HG02885 (cell line): Measurements from ENCODE around the gene POLRMT.

Experiments used
- ATAC-seq: cut with Tn5 transposase; IDR thresholded peaks from one replicate; pipeline ENCODE4 v1.9.1; 2021; ENCODE audit warnings: mild to moderate bottlenecking; ENCODE audit not compliant: unreplicated experiment, poor library complexity

Gene POLRMT

GRCh38 chr19:663682-664117 lies 30.4 kb upstream of the POLRMT start:
- no peak for ATAC-seq

GRCh38 chr19:662962-663681 lies 29.8 kb upstream of the POLRMT start, which contains the start of gene RNF126:
Gene RNF126 (minus strand): TSS chr19:663214. CDS start chr19:663121, 93 bp downstream.
- peak; percentile 63 for ATAC-seq

- ATAC-seq: no peak
Measured at GRCh38 chr19:662207-662961, 29.0 kb upstream of the POLRMT start.

DNA sequence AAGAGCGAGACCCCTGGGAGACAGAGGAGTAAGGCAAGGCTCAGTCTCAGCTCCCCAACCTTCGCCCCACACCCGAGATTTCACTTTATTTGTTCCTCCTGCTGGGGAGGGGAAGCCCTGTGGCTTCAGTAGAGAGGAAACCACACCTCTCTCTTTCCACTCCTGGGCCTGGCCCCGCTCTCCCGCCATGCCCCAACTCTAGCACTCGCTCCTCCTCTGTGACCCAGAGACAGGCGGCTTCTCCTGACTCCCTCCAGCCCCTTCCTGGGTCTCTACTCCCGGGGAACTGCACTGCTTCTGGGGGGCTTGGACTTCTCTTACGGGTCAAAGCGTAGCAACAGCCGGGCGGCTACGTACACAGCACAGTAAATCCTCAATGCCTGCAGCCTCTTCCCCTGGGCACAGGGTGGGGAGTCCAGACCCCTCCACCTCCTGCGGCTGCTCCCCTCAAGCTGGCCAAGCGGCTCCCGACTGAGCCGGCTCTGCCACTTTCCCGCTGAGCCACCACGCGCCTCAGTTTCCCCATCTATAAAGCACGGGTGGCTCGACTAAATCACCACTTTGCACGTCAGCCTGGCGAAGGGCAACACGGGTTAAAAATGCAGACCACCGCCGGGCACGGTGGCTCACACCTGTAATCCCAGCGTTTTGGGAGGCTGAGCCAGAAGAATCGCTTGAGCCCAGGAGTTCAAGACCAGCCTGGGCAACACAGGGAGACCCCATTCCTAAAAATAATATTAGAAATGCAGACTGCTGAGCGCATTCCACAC lies 28.3 kb upstream of the POLRMT start:
- ATAC-seq: no peak

DNA sequence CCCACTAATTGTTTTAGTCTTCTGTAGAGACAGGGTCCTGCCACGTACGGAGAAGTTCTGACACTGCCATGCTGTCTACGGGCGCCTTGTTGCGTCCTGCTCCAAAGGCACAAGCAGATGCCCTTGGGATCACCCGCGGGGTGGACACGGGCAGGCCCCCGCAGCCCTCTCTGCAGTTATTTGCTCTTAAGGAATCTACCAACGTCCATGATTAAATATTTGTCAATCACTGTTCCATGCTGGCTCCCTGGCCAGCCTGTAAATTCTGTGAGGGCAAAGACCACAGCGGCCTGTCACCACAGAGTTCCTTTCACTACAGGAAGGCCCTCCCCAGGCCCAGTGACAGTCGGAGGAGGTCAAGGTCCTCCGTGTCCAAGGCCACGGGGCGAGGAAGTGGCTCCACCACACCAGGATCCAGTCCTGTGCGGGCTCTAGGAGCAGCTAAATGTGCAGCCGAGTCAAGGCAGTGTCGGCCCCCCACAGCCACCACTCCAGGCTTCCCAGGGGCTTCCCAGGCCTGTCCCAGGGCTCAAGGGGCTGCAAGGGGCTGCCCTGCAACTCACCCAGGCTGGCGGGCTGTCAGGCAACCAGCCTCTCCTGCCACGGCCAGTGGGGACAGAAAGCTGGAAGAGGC lies 27.6 kb upstream of the POLRMT start:
- ATAC-seq: no peak

GRCh38 chr19:658916-659839 lies 25.8 kb upstream of the POLRMT start:
- no peak for ATAC-seq

GRCh38 chr19:658059-658839 lies 24.9 kb upstream of the POLRMT start:
- ATAC-seq: no peak

DNA sequence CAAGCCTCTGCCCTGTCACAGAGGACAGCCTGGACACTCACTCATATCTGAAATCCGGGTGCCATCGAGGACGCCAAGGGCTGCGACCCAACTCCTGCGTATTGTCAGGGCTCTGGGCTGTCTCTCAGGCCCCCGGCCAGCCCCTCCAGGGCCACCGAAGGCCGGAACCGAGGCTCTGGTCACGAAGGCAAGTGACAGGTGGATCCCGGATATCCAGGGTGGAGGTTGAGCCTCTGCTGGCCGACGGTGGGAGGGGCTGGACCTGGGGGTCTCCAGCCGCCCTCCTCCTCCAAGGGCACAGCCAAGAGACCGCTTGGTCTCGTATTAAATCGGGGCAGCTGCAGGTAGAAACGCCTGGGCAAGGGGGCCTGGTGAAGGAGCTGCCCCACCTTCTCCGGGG lies 24.3 kb upstream of the POLRMT start:
- ATAC-seq: no peak

GRCh38 chr19:656751-657559 lies 23.6 kb upstream of the POLRMT start:
- ATAC-seq: no peak

DNA sequence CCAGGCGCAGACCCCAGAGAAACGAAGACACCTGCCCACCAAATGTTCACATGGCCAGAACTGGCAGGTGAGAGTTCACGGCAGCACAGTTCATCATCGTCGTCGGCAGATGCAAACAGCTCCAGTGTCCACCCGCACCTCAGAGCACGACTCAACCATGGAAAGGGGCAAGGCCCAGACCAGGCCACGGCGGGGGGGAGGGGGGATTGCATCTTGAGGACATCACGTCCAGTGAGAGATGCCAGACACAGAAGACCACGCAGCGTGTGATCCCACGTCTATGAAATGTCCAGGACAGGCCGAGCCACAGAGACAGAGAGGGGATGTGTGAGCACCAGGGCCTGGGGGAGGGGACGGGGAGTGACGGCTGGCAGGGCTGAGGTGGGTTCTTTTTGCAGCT lies 22.4 kb upstream of the POLRMT start:
- no peak for ATAC-seq

DNA sequence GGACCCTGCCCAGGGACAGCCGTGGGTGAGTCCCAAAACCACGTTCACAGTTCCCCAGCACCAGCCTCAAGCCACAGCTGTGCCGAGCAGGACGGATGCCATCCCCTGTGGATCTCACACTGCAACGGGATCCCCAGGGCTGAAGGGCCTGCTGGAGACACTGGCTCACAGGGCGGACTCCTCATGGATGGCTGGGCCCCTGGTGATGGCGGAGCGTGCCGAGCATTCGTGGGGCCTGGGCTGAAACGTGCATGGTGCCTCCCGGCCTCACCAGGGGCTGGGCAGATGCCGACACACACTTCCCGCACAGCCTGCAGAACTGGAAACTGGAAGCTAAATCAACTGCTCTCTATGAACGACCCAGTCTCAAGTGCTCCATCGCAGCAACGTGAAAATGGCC lies 20.1 kb upstream of the POLRMT start:
- no peak for ATAC-seq

GRCh38 chr19:652467-653389 lies 19.4 kb upstream of the POLRMT start:
- no peak for ATAC-seq

GRCh38 chr19:651991-652390 lies 18.7 kb upstream of the POLRMT start:
- no peak for ATAC-seq

- ATAC-seq: no peak
Measured at GRCh38 chr19:651114-651818, 17.9 kb upstream of the POLRMT start.

DNA sequence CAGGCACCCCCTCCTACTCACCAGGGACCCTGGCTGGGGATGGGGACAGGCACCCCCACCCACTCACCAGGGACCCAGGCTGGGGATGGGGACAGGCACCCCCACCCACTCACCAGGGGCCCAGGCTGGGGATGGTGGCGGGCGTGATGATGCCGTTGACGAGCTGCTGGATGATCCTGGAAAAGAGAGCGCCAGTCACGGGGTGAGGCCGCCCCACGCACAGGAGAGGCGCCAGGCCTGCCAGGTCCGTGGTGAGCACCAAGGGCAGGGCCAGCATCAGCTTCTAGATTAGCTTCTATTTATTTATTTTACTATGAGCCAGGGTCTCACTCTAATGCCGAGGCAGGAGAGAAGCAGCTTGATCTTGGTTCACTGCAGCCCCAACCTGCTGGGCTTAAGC lies 16.8 kb upstream of the POLRMT start:
- ATAC-seq: no peak
